ENCODE data around the gene LIPK.

DNA sequence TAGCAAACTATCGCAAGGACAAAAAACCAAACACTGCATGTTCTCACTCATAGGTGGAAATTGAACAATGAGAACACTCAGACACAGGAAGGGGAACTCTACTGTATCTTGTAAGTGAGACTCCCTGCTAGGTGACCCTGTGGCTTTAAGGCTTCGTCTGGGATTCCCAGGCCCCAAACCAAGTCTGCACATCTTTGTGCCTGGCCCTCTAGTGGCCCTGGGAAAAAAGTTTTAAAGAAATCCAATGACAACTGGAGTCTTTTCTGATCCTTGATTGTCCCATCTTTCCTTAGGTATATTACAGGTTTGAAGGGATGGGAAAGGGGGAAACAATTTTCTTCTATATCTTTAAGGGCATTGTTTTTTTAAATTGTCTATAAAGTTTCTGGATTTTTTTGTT lies 85.9 kb downstream of the LIPK start:
- TF ChIP-seq, protein P1, sequence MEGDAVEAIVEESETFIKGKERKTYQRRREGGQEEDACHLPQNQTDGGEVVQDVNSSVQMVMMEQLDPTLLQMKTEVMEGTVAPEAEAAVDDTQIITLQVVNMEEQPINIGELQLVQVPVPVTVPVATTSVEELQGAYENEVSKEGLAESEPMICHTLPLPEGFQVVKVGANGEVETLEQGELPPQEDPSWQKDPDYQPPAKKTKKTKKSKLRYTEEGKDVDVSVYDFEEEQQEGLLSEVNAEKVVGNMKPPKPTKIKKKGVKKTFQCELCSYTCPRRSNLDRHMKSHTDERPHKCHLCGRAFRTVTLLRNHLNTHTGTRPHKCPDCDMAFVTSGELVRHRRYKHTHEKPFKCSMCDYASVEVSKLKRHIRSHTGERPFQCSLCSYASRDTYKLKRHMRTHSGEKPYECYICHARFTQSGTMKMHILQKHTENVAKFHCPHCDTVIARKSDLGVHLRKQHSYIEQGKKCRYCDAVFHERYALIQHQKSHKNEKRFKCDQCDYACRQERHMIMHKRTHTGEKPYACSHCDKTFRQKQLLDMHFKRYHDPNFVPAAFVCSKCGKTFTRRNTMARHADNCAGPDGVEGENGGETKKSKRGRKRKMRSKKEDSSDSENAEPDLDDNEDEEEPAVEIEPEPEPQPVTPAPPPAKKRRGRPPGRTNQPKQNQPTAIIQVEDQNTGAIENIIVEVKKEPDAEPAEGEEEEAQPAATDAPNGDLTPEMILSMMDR (IDR thresholded peaks at IDR 0.05): no peak
- TF ChIP-seq EP300 (IDR thresholded peaks at IDR 0.05): no peak

All from gastroesophageal sphincter (tissue), 3 donors.